ENCODE measurements around the gene ITPK1.

DNA sequence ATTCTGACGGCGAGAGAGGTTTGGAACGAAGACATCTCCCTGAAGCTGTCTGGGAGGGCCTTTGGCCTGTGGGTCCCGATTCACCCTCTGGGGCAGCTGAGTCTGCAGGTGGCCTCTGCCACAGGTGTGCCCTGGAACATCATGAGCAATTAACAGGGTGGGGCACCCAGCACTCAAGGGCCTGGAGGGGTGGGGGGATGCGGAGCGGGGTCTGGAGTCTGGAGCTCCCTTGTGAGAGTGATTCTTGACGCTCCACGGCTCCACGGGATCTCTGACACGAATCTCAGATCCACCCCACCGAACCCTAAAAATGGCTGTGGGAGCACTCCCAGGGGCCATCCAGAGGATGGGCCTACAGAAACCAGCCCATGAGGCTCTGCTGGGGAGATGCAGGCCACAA lies 8.3 kb downstream of the ITPK1 start:
- no peak for TF ChIP-seq POLR2A (IDR thresholded peaks at IDR 0.05)
- TF ChIP-seq, protein P1, sequence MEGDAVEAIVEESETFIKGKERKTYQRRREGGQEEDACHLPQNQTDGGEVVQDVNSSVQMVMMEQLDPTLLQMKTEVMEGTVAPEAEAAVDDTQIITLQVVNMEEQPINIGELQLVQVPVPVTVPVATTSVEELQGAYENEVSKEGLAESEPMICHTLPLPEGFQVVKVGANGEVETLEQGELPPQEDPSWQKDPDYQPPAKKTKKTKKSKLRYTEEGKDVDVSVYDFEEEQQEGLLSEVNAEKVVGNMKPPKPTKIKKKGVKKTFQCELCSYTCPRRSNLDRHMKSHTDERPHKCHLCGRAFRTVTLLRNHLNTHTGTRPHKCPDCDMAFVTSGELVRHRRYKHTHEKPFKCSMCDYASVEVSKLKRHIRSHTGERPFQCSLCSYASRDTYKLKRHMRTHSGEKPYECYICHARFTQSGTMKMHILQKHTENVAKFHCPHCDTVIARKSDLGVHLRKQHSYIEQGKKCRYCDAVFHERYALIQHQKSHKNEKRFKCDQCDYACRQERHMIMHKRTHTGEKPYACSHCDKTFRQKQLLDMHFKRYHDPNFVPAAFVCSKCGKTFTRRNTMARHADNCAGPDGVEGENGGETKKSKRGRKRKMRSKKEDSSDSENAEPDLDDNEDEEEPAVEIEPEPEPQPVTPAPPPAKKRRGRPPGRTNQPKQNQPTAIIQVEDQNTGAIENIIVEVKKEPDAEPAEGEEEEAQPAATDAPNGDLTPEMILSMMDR (IDR thresholded peaks at IDR 0.05) = no peak
- no peak for TF ChIP-seq POLR2AphosphoS5 (IDR thresholded peaks at IDR 0.05)

Data from prostate gland (tissue), 2 donors.